ENCODE results near the gene DROSHA. TPM values are rescaled to one million over a fixed set of nuclear protein-coding genes. Genes with fewer than 3 reads are reported as not detected.
A peak's percentile ranks its signal among the peaks of the same experiment; 100 is the strongest.

DROSHA gene
- total RNA-seq, 1 donor from 2014 or later: 59.3 TPM

GRCh38 chr5:31487506-31487905, 44.4 kb downstream of the DROSHA start:
- Mint-ChIP-seq H3K4me3 (ENCODE audit: unreplicated experiment) (no peak overlapping the region), H3K27ac (ENCODE audit: unreplicated experiment) (no peak overlapping the region), H3K4me1 (ENCODE audit: low read depth) (peaks cover 5% of the 10 kb centered on the region), H3K9me3 (ENCODE audit: low read depth) (no peaks in the 10 kb centered on the region), H3K27me3 (ENCODE audit: low read depth) (no peaks in the 10 kb centered on the region), H3K36me3 (ENCODE audit: low read depth) (peaks cover 16% of the 10 kb centered on the region)
- DNase-seq (ENCODE audit: low spot score): no peak
- TF ChIP-seq, protein P1, sequence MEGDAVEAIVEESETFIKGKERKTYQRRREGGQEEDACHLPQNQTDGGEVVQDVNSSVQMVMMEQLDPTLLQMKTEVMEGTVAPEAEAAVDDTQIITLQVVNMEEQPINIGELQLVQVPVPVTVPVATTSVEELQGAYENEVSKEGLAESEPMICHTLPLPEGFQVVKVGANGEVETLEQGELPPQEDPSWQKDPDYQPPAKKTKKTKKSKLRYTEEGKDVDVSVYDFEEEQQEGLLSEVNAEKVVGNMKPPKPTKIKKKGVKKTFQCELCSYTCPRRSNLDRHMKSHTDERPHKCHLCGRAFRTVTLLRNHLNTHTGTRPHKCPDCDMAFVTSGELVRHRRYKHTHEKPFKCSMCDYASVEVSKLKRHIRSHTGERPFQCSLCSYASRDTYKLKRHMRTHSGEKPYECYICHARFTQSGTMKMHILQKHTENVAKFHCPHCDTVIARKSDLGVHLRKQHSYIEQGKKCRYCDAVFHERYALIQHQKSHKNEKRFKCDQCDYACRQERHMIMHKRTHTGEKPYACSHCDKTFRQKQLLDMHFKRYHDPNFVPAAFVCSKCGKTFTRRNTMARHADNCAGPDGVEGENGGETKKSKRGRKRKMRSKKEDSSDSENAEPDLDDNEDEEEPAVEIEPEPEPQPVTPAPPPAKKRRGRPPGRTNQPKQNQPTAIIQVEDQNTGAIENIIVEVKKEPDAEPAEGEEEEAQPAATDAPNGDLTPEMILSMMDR (IDR thresholded peaks at IDR 0.05): peak; percentile 78

- H3K27me3 Mint-ChIP-seq (ENCODE audit: low read depth): no peaks in the 10 kb centered on the region
- no peak overlapping the region for H3K27ac Mint-ChIP-seq (ENCODE audit: unreplicated experiment)
- H3K36me3 Mint-ChIP-seq (ENCODE audit: low read depth): peaks cover 20% of the 10 kb centered on the region
- H3K4me1 Mint-ChIP-seq (ENCODE audit: low read depth): peaks cover 15% of the 10 kb centered on the region
- DNase-seq (ENCODE audit: low spot score): no peak
- H3K9me3 Mint-ChIP-seq (ENCODE audit: low read depth): no peaks in the 10 kb centered on the region
- no peak overlapping the region for H3K4me3 Mint-ChIP-seq (ENCODE audit: unreplicated experiment)
- TF ChIP-seq, protein P1 (IDR thresholded peaks at IDR 0.05): no peak
These were observed 45.5 kb downstream of the DROSHA start for GRCh38 chr5:31486441-31486840.

- Mint-ChIP-seq H3K36me3 (ENCODE audit: low read depth) (peaks cover 19% of the 10 kb centered on the region), H3K4me3 (ENCODE audit: unreplicated experiment) (no peak overlapping the region), H3K27me3 (ENCODE audit: low read depth) (no peaks in the 10 kb centered on the region), H3K27ac (ENCODE audit: unreplicated experiment) (no peak overlapping the region), H3K4me1 (ENCODE audit: low read depth) (peaks cover 23% of the 10 kb centered on the region), H3K9me3 (ENCODE audit: low read depth) (no peaks in the 10 kb centered on the region)
- TF ChIP-seq, protein P1 (IDR thresholded peaks at IDR 0.05): no peak
- no peak for DNase-seq (ENCODE audit: low spot score)
These were observed 46.3 kb downstream of the DROSHA start for GRCh38 chr5:31485376-31486207.

DNA sequence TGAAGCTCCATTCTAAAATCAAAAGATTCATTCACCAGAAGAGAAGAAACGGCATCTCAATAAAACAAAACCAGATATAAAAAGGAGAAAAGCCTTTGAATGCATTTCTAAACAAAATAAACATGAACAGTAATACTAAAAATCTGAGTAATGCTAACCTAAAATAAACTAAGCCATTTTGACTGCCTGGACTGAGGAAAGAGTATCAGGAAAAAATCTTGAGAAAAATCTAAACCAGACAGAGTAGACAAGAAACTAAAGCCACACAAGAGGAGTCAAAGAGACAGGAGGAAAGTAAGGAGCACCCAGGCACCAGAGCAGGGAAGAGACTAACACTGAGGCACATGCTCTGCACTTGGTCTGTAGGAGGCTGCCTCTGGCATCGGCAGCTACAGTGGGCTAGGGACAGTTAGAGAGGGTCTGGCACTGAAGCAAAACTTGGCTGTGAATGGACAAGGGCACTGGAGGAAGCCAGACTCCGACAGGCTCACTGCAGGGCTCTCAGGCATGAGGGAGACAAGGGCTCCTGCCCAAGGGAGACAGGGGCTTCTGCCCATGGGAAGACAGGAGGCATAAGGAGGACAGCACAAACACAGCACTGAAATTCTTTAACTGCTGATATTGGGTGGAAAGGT, 50.2 kb downstream of the DROSHA start:
- no peaks in the 10 kb centered on the region for H3K27me3 Mint-ChIP-seq (ENCODE audit: low read depth)
- H3K4me3 Mint-ChIP-seq (ENCODE audit: unreplicated experiment): no peak overlapping the region
- peaks cover 26% of the 10 kb centered on the region for H3K4me1 Mint-ChIP-seq (ENCODE audit: low read depth)
- no peak for DNase-seq (ENCODE audit: low spot score)
- peak overlapping the region; percentile 82 for H3K27ac Mint-ChIP-seq (ENCODE audit: unreplicated experiment)
- H3K9me3 Mint-ChIP-seq (ENCODE audit: low read depth): no peaks in the 10 kb centered on the region
- peaks cover 13% of the 10 kb centered on the region for H3K36me3 Mint-ChIP-seq (ENCODE audit: low read depth)
- TF ChIP-seq, protein P1 (IDR thresholded peaks at IDR 0.05): no peak

DNA sequence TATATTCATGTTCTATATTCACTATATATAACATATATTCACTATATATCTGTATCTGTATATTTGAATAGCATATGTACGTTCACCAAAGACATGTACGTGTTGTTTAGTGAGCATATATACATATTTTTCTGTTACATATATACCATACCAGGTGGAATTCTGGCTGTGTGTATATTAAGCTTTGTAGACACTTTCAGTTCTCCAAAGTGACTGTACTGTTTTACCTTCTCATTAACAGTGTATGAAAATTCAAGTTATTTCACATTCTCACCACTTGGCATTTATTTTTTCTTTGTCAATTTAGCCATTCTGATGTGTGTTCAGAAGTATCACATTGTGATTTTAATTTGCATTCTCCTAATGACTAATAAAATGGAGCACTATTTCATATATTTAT, 52.2 kb downstream of the DROSHA start:
- TF ChIP-seq, protein P1 (IDR thresholded peaks at IDR 0.05): peak; percentile 16
- DNase-seq (ENCODE audit: low spot score): no peak
- H3K36me3 Mint-ChIP-seq (ENCODE audit: low read depth): peaks cover 16% of the 10 kb centered on the region
- H3K27ac Mint-ChIP-seq (ENCODE audit: unreplicated experiment): no peak overlapping the region
- peaks cover 26% of the 10 kb centered on the region for H3K4me1 Mint-ChIP-seq (ENCODE audit: low read depth)
- H3K9me3 Mint-ChIP-seq (ENCODE audit: low read depth): no peaks in the 10 kb centered on the region
- no peaks in the 10 kb centered on the region for H3K27me3 Mint-ChIP-seq (ENCODE audit: low read depth)
- H3K4me3 Mint-ChIP-seq (ENCODE audit: unreplicated experiment): no peak overlapping the region

All from chondrocyte (in vitro differentiated cells).